HepG2 (cell line): ENCODE results near the gene LIMK2. TPM values are rescaled to one million over a fixed set of nuclear protein-coding genes. Genes with fewer than 3 reads are reported as not detected.

Experiments used
- AGO2 ChIP-seq: fragments of 200-400 bp; formaldehyde crosslinking; optimal IDR thresholded peaks from 2 replicates; pipeline ENCODE3; 2017; ENCODE audit warnings: mild to moderate bottlenecking, low read depth, low read length, moderate library complexity
- ARID5B ChIP-seq: IDR thresholded peaks from 2 replicates; pipeline ENCODE4 v1.4.0; 2020; ENCODE audit warnings: mild to moderate bottlenecking, missing genetic modification reagents
- ATRX ChIP-seq: sonication (generic); formaldehyde crosslinking; IDR thresholded peaks from 2 replicates; pipeline ENCODE4 v1.4.0; 2020; ENCODE audit warnings: missing genetic modification reagents, borderline replicate concordance
- E2F2 ChIP-seq: sonication (generic); formaldehyde crosslinking; IDR thresholded peaks from 2 replicates; pipeline ENCODE4 v1.4.0; 2020; ENCODE audit warnings: missing genetic modification reagents, borderline replicate concordance
- HIC2 ChIP-seq: sonication (generic); formaldehyde crosslinking; IDR thresholded peaks from 2 replicates; pipeline ENCODE4 v1.9.0; 2022; ENCODE audit warnings: low read depth, missing genetic modification reagents
- HOMEZ ChIP-seq: IDR thresholded peaks from 2 replicates; pipeline ENCODE4 v1.6.1; 2016; ENCODE audit warnings: low read depth
- IRF2 ChIP-seq: IDR thresholded peaks from 2 replicates; pipeline ENCODE4 v1.6.1; 2018; ENCODE audit warnings: missing genetic modification reagents, missing compliant biosample characterization
- KAT8 ChIP-seq: IDR thresholded peaks from 2 replicates; pipeline ENCODE4 v1.6.1; 2016; ENCODE audit warnings: missing genetic modification reagents, missing compliant biosample characterization
- KDM4B ChIP-seq: sonication (generic); formaldehyde crosslinking; IDR thresholded peaks from 2 replicates; pipeline ENCODE4 v1.4.0; 2020; ENCODE audit warnings: missing genetic modification reagents
- MAFK ChIP-seq, 2 experiments: IDR thresholded peaks in 1 of 2; conservative IDR thresholded peaks in 1 of 2; 2 replicates each; pipeline ENCODE4 v1.6.1; 2011; ENCODE audit warnings: improper control_type of control experiment in 2 of 2, low read length in 2 of 2
- MEF2D ChIP-seq: sonication (generic); formaldehyde crosslinking; IDR thresholded peaks from 2 replicates; pipeline ENCODE4 v1.5.1; 2020; ENCODE audit warnings: mild to moderate bottlenecking, missing genetic modification reagents
- MTA3 ChIP-seq: sonication (generic); formaldehyde crosslinking; IDR thresholded peaks from 2 replicates; pipeline ENCODE4 v1.4.0; 2020; ENCODE audit warnings: missing genetic modification reagents
- NFE2L1 ChIP-seq: sonication (generic); formaldehyde crosslinking; IDR thresholded peaks from 2 replicates; pipeline ENCODE4 v1.4.0; 2020; ENCODE audit warnings: missing genetic modification reagents, mild to moderate bottlenecking, borderline replicate concordance
- RORA ChIP-seq: sonication (generic); formaldehyde crosslinking; IDR thresholded peaks from 2 replicates; pipeline ENCODE4 v1.5.0; 2020; ENCODE audit warnings: mild to moderate bottlenecking, missing genetic modification reagents, moderate library complexity
- SMAD1 ChIP-seq: sonication (generic); formaldehyde crosslinking; IDR thresholded peaks from 2 replicates; pipeline ENCODE4 v1.4.0; 2020; ENCODE audit warnings: missing genetic modification reagents, low read depth, mild to moderate bottlenecking, borderline replicate concordance
- TARDBP ChIP-seq: sonication (generic); formaldehyde crosslinking; IDR thresholded peaks from 2 replicates; pipeline ENCODE4 v1.8.0; 2022; ENCODE audit warnings: mild to moderate bottlenecking, missing genetic modification reagents
- TEAD2 ChIP-seq: sonication (generic); formaldehyde crosslinking; IDR thresholded peaks from 2 replicates; pipeline ENCODE4 v1.9.0; 2021; ENCODE audit warnings: missing genetic modification reagents
- TERF1 ChIP-seq: sonication (generic); formaldehyde crosslinking; IDR thresholded peaks from 2 replicates; pipeline ENCODE4 v1.8.0; 2022; ENCODE audit warnings: mild to moderate bottlenecking, missing genetic modification reagents, moderate library complexity
- U2AF2 ChIP-seq: fragments of 200-400 bp; formaldehyde crosslinking; IDR thresholded peaks from 2 replicates; pipeline ENCODE4 v1.6.1; 2017; ENCODE audit warnings: low read depth, mild to moderate bottlenecking, low read length
- ZFX ChIP-seq: sonication (generic); formaldehyde crosslinking; IDR thresholded peaks from 2 replicates; pipeline ENCODE4 v1.4.0; 2020; ENCODE audit warnings: mild to moderate bottlenecking, low read depth, missing genetic modification reagents, moderate library complexity
- ZNF138 ChIP-seq: sonication (generic); formaldehyde crosslinking; IDR thresholded peaks from 2 replicates; pipeline ENCODE4 v1.5.0; 2020; ENCODE audit warnings: mild to moderate bottlenecking, low read depth, missing genetic modification reagents
- ZNF552 ChIP-seq: sonication (generic); formaldehyde crosslinking; IDR thresholded peaks from 2 replicates; pipeline ENCODE4 v1.9.0; 2022; ENCODE audit warnings: missing genetic modification reagents, mild to moderate bottlenecking, borderline replicate concordance
- polyA plus RNA-seq, 8 experiments: library from polyadenylated mRNA; depleted of rRNA in 3 of 8; stranded (reverse) in 7 of 8; unstranded in 1 of 8; fragments of >200 nt; fragmentation: Illumina TruSeq in 4 of 8; extraction: Trizol in 4 of 8; gene quantifications; 2 replicates each; pipeline versions ENCODE4 v1.2.1 to v1.2.3, GENCODE V29; 2011 to 2016; ENCODE audit warnings: low read depth in 4 of 8, missing spikeins in 1 of 8, mixed read lengths in 1 of 8; ENCODE audit not compliant: insufficient read depth in 1 of 8
- total RNA-seq, 5 experiments: library from RNA; depleted of rRNA; stranded (reverse); fragments of >200 nt; fragmentation: Illumina TruSeq; extraction: Trizol; gene quantifications; 2 replicates each; pipeline ENCODE4 v1.2.3, GENCODE V29; 2016; ENCODE audit warnings: low read depth in 1 of 5

The LIMK2 gene
- total and polyA plus RNA-seq, 2 of the 13 experiments (the other 11 are each of a cell fraction or from before 2014, with no cell fraction given) = 20.9 to 29.8 TPM

- peak; percentile 87 for TF ChIP-seq ARID5B (CRISPR knock-in tag)
- no peak for TF ChIP-seq MTA3 (CRISPR knock-in tag)
- no peak for TF ChIP-seq U2AF2
- peak; percentile 81; the same call in 1 of the 2 replicates for TF ChIP-seq HIC2 (CRISPR knock-in tag)
- TF ChIP-seq KDM4B (CRISPR knock-in tag) = no peak; the same call in 1 of the 2 replicates
- TF ChIP-seq MEF2D (CRISPR knock-in tag) = no peak
- TF ChIP-seq RORA (CRISPR knock-in tag) = no peak
- no peak for TF ChIP-seq NFE2L1 (CRISPR knock-in tag)
- TF ChIP-seq TARDBP (CRISPR knock-in tag) = peak; percentile 87
- TF ChIP-seq ZNF552 = no peak
- no peak for TF ChIP-seq E2F2 (CRISPR knock-in tag)
- peak; percentile 78; the same call in 1 of the 2 replicates for TF ChIP-seq IRF2 (CRISPR knock-in tag)
- TF ChIP-seq HOMEZ = no peak
- no peak for TF ChIP-seq TERF1
- TF ChIP-seq ATRX (CRISPR knock-in tag) = no peak
- peak; percentile 72 for TF ChIP-seq KAT8 (CRISPR knock-in tag)
- no peak for TF ChIP-seq ZNF138 (CRISPR knock-in tag)
- TF ChIP-seq MAFK (conservative IDR thresholded peaks at IDR 0.05 in 1 of 2, IDR thresholded peaks at IDR 0.05 in 1 of 2; ENCODE audit: low read length in 2 of 2) = no peak
- no peak for TF ChIP-seq AGO2
- no peak for TF ChIP-seq TEAD2 (CRISPR knock-in tag)
- TF ChIP-seq SMAD1 = no peak
- peak; percentile 57; the same call in 1 of the 2 replicates for TF ChIP-seq ZFX (CRISPR knock-in tag)
These were observed 11.7 kb downstream of the LIMK2 start (continued) for GRCh38 chr22:31223786-31224191.
